ENCODE measurements around the gene AGXT2.

DNA sequence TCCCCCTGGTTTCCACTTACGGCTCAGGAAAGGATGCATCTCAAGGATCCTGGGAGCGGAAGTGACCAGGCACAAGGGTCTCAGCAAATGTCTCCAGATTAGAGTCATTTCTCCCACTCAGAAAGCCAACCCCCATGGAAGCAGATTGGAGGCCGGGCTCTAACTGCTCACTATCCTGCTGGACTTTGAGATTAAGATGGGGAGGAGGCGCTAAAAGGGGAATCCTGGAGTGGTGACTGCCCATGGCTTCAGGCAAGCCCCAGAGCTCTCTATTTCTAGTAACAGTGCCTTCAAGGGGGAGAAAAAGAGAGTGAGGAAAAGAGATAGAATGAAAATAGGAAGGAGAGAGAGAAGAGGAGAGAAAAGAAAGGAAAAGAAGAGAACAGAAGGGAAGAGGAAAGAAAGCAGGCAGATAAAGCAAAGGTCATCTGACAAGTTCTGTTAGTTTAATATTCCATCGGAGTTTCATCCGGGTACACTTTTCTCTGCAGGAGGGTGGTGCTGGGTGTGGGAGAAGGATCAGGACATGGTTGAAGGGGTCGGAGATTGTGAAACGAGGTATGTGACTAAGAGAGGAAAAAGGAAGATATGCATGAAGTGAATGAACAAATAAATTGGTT, at the start of gene AGXT2:
- no peak for TF ChIP-seq EGR1 (IDR thresholded peaks at IDR 0.05; ENCODE audit: low read depth)
- TF ChIP-seq POLR2A (IDR thresholded peaks at IDR 0.05; ENCODE audit: borderline replicate concordance, extremely low read depth, insufficient read depth, insufficient read length): no peak
- no peak for TF ChIP-seq EZH2 (IDR thresholded peaks at IDR 0.05)
- TF ChIP-seq CEBPB (IDR thresholded peaks at IDR 0.05; ENCODE audit: low read depth): no peak
- TF ChIP-seq JUND (IDR thresholded peaks at IDR 0.05): no peak
- TF ChIP-seq, protein P1, sequence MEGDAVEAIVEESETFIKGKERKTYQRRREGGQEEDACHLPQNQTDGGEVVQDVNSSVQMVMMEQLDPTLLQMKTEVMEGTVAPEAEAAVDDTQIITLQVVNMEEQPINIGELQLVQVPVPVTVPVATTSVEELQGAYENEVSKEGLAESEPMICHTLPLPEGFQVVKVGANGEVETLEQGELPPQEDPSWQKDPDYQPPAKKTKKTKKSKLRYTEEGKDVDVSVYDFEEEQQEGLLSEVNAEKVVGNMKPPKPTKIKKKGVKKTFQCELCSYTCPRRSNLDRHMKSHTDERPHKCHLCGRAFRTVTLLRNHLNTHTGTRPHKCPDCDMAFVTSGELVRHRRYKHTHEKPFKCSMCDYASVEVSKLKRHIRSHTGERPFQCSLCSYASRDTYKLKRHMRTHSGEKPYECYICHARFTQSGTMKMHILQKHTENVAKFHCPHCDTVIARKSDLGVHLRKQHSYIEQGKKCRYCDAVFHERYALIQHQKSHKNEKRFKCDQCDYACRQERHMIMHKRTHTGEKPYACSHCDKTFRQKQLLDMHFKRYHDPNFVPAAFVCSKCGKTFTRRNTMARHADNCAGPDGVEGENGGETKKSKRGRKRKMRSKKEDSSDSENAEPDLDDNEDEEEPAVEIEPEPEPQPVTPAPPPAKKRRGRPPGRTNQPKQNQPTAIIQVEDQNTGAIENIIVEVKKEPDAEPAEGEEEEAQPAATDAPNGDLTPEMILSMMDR (IDR thresholded peaks at IDR 0.05 in 2 of 3, conservative IDR thresholded peaks at IDR 0.05 in 1 of 3; ENCODE audit: borderline replicate concordance in 1 of 3, insufficient read depth in 1 of 3, low read depth in 2 of 3, low read length in 2 of 3): no peak
- no peak for TF ChIP-seq EZH2phosphoT487 (IDR thresholded peaks at IDR 0.05; ENCODE audit: borderline replicate concordance)
- TF ChIP-seq, protein P2, sequence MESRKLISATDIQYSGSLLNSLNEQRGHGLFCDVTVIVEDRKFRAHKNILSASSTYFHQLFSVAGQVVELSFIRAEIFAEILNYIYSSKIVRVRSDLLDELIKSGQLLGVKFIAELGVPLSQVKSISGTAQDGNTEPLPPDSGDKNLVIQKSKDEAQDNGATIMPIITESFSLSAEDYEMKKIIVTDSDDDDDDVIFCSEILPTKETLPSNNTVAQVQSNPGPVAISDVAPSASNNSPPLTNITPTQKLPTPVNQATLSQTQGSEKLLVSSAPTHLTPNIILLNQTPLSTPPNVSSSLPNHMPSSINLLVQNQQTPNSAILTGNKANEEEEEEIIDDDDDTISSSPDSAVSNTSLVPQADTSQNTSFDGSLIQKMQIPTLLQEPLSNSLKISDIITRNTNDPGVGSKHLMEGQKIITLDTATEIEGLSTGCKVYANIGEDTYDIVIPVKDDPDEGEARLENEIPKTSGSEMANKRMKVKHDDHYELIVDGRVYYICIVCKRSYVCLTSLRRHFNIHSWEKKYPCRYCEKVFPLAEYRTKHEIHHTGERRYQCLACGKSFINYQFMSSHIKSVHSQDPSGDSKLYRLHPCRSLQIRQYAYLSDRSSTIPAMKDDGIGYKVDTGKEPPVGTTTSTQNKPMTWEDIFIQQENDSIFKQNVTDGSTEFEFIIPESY (IDR thresholded peaks at IDR 0.05; ENCODE audit: extremely low read depth, insufficient replicate concordance, low read length): no peak
- TF ChIP-seq POLR2AphosphoS5 (IDR thresholded peaks at IDR 0.05; ENCODE audit: low read depth, low read length): no peak
- TF ChIP-seq, protein P3, sequence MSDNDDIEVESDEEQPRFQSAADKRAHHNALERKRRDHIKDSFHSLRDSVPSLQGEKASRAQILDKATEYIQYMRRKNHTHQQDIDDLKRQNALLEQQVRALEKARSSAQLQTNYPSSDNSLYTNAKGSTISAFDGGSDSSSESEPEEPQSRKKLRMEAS (IDR thresholded peaks at IDR 0.05): no peak
- TF ChIP-seq, protein P4, sequence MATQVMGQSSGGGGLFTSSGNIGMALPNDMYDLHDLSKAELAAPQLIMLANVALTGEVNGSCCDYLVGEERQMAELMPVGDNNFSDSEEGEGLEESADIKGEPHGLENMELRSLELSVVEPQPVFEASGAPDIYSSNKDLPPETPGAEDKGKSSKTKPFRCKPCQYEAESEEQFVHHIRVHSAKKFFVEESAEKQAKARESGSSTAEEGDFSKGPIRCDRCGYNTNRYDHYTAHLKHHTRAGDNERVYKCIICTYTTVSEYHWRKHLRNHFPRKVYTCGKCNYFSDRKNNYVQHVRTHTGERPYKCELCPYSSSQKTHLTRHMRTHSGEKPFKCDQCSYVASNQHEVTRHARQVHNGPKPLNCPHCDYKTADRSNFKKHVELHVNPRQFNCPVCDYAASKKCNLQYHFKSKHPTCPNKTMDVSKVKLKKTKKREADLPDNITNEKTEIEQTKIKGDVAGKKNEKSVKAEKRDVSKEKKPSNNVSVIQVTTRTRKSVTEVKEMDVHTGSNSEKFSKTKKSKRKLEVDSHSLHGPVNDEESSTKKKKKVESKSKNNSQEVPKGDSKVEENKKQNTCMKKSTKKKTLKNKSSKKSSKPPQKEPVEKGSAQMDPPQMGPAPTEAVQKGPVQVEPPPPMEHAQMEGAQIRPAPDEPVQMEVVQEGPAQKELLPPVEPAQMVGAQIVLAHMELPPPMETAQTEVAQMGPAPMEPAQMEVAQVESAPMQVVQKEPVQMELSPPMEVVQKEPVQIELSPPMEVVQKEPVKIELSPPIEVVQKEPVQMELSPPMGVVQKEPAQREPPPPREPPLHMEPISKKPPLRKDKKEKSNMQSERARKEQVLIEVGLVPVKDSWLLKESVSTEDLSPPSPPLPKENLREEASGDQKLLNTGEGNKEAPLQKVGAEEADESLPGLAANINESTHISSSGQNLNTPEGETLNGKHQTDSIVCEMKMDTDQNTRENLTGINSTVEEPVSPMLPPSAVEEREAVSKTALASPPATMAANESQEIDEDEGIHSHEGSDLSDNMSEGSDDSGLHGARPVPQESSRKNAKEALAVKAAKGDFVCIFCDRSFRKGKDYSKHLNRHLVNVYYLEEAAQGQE (IDR thresholded peaks at IDR 0.05; ENCODE audit: low read depth): no peak
- no peak for TF ChIP-seq TCF7L2 (IDR thresholded peaks at IDR 0.05; ENCODE audit: borderline replicate concordance, extremely low read depth, insufficient read depth, insufficient read length)

Data from HCT116 (cell line).